Measurements from ENCODE around the gene SPOUT1.

SPOUT1 gene

DNA sequence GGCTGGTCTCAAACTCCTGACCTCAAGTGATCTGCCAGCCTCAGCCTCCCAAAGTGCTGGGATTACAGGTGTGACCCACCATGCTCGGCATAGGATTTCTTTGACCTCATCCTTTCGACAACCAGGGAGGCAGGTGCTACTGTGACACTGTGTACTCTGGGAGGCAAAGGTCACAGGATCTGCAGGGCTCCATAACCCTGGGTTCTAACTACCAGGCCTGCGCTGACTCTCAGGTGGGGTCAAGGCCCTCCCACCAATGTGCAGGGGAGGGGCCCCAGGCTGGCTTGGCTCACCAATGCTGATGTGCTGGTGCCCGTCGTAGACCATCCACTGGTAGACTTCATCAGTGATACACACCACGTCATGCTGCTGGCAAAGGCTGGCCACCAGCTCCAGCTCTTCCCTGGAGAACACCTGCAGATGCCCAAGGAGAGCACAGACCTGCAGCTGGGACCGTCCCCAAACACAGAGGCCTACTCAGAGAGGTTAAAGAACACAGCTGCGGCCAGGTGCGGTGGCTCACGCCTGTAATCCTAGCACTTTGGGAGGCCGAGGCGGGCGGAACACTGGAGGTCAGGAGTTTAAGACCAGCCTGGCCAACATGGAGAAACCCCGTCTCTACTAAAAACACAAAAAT lies 7.0 kb upstream of the SPOUT1 start:
- DNase-seq, result no peak

DNA sequence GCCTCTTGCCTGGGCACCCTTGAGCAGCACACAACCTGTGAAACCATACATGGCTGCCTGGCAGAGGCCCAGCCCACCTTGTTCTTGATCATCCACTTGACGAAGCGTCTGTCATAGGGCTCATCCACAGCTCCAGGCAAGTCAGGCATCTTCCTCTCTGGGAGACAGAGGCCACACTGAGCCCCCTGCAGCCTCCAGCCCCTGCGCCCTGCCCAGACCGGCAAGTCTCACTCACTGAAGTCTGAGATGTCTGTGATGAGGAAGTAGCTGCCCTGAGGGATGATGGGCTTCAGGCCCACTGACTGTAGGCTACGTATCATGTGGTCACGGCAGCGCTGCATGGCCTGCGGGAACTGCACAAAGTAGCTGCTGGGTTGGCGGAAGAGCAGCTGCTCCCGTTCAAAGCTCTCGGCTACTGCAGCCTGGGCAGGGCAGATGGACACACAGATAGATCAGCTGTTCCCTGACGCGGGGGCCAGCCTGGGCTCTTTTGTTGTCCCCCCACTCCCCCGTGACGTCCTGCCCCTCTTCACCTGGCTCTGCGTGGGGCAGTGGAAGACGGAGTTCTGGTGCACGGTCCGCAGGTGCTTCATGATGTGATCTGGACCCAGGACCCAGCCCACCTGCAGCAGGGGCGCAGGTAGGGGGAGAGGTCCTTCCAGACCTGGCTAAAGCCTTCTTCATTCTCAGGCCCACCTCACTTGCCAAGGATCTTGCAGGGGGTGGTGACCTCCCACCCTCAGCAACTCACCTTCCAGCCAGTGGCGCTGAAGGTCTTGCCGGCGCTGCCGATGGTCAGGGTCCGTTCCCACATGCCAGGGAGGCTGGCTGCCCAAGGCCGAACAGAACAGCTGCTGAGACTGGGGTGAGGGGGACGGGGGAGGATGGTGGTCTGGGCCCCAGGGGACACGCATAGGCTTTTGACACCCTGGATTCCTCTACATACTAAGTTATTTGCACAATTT lies 5.9 kb upstream of the SPOUT1 start:
- no peak for DNase-seq

DNA sequence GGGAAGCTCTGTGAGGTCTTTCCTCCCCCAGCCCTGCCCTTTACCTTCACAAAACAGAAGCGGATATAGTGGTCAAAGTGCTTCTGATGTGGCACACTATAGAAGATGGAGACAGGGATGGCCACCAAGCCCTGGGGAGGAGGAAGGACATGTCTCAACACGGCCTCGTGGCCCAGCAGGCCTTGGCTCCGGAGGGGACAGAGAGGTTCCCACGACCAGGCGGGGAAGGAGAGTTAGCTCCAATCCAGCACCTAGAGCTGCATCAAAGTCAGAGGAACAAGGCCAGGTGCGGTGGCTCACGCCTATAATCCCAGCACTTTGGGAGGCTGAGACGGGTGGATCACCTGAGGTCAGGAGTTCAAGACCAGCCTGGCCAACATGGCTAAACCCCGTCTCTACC lies 4.1 kb upstream of the SPOUT1 start:
- DNase-seq, result no peak

DNA sequence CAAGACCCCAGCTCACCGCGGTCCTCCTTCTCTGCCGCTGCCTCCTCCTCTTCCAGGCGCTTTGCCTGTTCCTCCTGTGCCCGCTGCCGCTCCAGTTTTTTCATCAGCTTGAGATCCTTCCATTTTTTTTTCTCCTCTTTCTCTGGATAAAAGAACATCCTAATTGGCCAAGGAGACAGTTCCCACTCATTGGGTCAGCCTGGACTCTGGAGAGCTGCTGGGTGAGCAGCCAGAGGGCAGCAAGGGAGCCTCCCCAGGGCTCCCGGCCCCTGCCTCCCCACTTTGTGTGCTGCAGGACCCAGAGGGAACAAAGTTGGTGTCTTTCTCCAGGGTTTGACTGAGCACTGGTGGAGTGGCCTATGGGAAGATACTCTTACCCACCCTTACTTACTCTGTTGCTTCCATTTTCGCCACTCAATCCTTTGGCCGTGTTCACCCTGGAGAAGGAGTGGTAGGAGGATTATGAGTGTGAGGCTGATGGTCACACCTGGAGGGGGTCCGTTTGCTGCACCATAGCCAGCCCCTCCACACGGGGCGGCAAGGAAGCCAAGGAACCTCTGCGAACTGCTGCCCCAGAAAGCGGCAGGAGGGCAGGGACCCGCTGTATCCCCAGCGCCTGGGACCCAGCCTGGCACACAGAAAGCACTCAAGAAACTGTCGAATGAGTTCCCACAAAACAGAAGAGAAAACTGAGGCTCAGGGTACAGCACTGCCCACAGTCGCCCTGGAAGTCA lies 708 bp downstream of the SPOUT1 start:
- no peak for DNase-seq

DNA sequence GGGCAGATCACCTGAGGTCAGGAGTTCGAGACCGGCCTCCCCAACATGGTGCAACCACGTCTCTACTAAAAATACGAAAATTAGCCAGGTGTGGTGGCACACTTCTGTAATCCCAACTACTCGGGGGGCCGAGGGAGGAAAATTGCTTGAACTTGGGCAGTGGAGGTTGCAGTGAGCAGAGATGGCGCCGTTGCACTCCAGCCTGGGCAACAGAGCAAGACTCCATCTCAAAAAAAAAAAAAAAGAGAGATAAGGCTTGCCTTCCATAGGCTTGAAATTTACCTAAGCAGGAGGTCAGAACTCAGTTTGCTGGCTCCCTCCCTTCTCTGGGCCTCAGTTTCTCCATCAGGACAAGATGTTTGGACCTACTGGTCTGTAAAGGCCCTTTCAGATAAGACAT lies 1.3 kb downstream of the SPOUT1 start:
- DNase-seq, result no peak

DNA sequence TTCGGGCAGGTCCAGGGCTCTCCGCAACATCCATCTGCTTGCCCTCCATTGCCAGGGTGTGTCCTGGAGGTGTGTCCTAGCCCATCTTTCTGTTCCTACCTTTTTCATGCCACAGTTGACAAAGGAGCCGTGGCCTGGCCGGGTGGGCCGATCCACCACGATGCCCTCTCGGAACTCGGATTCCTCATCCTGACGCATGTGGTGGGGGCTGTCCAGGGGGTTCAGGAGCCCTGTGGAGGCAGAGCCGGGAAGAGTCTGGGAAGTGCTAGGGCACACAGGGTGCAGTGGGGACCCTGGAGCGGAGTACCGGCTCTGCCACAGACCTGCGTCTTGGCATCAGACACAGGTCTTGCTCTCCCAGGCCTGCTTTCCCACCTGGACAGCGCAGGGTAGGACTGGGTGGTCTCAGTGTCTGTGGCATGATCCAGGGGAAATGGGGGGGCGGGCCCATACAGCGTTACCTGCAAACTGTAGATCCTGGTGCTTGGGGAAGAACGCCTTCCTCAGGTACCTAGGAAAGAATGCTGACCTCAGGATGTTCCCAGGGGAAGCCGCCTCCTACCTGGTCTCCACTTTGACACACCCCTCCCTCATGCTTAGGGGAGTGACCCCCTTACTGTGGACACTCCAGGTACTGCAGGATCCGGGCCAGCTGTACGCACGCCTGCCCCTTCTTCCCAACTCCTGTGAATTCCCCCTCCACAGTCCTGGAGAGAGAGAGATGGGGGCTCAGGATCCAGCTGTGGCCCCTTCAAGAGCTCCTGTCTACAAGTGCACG lies 3.5 kb downstream of the SPOUT1 start:
- DNase-seq, result no peak

DNA sequence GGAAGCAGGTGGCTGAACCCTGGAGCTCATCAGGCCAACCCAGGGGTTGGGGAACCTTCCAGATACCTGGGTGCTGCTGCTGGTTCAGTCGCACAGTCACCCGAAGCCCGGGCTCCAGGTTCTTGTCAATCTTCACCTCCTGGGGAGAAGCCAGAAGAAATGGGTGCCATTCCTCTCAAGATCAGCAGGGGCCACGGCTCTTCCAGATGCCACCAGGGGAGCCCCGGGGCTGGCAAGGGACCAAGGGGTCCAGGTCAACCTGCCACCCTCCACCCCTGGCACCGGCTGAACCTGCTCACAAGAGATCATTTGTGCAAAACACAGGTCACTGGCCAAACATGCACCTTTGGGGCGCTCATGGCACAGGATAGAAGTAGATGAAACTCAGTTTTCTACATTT lies 4.7 kb downstream of the SPOUT1 start:
- DNase-seq, result no peak

DNA sequence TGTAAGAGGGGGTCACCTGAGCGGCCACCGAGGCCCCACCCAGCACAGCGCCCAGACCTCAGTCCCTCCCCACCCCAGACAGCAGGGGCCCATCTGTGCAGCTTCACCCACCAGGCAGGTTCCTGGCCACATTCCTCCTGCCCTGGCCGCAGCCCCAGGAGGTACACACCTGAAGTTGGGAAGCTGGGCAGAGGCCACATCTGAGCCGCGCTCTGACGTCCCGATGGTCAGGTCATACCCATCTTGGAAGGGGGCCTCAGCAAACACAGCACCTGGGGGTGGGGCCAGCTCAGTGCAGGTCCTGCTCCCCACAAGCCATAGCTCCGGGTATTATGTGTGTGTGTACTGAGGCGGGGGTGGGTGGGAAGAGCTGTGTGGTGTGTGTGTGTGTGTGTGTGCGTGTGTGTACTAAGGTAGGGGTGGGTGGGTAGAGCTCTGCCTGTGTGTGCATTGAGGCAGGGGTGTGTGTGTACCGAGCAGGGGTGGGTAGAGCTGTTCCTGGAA lies 5.6 kb downstream of the SPOUT1 start:
- no peak for DNase-seq

DNA sequence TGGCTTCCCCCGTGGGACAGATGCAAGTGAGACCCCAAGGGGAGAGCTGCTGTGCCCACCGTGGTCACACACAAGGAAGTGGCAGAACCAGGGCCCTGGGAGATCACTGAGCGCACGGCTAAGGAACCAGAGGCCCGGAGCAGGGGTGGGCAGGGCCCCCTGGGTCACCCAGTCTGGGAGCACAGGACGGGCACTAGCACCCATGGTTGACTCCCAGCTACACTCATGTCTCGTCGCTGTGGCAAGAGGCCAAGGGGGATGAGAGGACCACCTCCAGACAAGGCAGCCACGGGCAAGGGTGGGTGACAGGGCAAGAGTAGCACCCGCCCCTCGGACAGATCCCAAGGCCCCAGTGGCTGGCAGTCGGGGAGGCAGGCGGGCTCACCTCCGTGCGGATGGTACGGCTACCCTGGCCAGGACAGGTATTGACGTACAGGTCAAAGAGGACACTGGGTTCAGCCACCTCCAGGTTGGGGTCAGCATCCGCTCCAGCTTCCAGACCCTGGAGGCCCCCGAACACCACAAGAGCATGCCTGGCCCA lies 6.2 kb downstream of the SPOUT1 start:
- no peak for DNase-seq

DNA sequence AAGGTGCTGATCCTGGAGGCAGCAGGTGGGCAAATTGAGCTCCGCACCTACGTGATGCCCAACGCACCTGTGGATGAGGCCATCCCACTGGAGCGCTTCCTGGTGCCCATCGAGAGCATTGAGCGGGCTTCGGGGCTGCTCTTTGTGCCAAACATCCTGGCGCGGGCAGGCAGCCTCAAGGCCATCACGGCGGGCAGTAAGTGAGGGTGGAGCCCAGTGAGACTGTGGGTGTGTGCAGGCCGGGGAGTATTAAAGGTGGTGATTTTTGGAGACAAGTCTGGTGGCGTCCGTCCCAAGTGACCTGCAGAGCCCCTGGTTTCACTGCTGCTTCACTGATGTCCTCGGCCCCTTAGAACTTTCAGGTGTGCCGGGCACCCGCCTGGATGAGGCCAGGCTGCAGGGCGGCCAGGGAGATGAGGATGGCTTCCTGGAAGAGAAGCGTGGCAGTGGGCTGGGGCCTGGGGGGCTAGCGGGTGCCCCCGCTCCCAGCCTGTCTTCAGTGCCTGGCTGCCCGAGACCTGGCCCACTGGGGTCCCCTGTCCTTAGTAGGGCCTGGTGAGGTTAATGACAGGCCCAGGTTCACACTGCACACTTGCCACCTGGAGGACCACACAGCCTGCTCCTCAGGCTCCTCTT lies 7.1 kb downstream of the SPOUT1 start:
- DNase-seq, result no peak

DNA sequence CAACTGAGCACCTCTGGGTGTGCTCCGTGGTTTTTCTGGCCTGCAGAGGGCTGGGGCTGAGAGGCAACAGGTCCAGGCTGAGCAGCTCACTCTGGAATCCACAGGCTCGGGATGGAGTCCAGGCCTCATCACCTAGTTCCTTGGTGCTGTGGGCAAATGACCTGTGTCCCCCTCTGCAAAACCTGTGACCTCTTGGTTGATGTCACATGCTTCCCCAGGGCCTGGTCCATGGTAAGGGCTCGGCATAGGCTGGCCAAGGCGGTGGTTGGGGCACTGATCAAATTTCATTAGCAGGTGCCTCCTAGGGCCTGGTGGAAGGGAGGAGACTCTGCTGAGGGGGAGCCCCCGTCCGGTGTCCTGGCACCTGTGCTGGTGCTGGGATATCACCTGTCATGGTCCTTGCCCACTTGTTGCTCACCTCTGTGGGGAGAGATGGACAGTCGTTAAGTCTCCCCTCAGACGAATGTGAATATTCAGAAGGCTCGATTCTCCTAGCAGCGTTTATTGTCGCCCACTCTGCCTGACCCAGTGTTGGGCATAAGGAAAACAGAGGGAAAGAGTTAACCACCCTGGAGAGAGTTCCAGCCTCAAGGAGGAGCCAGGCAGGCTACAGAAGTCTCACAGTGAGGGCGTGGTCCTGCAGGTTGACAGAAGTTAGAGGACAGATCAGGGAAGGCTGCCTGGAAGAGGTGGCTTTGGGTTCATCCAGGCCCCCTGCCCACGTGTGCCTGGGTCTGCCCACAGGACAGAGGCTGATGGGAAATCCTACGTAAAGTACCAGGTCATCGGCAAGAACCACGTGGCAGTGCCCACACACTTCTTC lies 7.8 kb downstream of the SPOUT1 start:
- DNase-seq, result no peak

DNA sequence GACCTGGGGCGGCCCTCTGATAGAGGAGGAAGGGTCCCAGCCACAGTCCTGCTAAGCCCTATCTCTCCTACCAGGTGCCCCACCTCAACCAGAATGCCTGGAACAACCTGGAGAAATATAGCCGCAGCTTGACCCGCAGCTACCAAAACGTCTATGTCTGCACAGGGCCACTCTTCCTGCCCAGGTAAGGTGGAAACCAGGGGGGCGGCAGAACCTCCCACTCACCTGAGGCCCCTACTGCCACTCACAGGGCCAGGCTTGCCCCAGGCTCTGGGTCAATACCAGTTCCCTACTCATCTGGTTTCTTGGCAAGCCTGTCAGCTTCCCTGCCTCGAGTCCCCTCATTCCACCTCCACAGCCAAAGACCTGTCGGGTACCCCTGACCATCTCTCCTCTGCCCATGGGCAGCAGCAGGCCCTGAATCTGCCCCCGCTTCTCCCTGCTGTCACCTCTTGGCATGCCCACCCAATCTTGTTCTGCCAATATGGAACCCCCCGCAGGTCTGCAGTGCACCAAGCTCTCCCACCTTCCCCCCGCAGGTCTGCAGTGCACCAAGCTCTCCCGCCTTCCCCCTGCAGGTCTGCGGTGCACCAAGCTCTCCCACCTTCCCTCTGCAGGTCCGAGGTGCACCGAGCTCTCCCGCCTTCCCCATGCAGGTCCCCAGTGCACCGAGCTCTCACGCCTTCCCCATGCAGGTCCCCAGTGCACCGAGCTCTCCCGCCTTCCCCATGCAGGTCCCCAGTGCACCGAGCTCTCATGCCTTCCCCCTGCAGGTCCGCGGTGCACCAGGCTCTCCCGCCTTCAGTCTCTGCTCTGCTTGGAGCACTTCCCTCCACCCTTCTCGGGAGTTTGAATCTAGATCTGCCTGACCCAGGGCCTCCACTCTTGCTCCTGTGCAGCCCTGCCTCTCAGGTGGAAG lies 8.7 kb downstream of the SPOUT1 start:
- DNase-seq, result no peak

DNA sequence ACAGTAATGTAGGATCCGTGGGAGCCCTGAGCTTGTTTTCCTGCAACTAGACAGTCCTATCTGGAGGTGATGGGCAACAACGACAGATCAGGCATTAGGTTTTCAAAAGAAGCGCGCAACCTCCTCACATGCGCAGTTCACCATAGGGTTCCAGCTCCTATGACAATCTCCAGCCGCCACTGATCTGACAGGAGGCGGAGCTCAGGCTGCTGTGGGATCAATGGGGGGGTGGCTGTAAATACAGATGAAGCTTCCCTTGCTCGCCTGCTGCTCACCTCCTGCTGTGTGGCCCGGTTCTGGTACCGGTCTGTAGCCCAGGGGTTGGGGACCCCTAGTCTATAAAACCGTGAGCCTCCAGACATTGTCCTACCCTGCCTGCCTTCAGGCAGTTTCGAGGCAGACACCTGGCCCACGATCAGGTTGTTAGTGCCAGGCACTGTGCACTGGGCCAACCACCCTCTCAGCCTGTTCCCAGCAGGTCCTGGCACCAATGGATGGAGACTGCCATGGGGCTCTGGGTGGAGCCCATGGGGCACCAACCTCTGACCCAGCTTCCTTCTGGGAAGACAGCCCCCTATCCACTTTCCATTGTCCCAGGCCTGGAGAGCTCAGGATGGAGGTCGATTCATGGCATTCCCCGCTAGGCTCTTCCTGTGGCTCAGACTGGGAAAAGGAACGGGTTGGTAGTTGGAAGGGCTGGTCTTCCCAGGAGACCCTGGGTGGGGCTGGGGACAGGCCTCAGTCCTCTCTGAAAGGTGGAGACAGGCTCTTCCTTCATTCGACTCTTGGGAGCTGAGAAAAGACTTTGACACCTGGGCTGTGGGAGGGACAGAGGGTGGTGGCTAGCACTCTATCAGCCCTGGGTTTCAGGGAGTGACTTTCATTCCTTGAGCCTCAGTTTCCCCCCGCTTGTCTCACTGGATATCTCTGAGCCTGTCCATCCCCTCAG lies 9.6 kb downstream of the SPOUT1 start:
- DNase-seq, result no peak

DNA sequence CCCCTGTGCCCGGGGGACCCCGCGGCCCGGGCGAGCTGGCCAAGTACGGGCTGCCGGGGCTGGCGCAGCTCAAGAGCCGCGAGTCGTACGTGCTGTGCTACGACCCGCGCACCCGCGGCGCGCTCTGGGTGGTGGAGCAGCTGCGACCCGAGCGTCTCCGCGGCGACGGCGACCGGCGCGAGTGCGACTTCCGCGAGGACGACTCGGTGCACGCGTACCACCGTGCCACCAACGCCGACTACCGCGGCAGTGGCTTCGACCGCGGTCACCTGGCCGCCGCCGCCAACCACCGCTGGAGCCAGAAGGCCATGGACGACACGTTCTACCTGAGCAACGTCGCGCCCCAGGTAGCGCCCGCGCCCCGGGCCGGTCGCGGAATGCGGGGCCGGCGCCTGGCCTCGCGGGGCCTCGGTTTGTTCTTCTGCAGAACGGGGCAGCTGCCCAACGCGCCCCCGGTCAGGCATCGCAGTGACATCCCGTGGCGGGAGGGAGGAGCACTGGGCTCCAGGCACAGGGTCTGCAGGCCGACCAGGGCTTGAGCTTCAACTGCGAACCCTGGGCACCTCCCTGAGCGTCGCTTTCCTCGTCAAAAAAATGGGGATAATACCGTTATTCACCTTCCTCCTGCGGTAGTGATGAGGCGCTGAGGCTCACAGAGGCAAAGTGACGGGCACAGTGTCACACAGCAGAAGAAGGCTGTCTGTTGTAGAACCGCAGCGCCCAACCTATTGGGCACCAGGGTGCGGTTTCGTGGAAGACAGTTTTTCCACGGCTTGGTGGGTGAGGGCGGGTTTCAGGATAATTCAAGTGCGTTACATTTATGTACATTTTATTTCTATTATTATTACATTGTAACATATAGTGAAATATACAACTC lies 10.5 kb downstream of the SPOUT1 start:
- DNase-seq, result no peak

DNA sequence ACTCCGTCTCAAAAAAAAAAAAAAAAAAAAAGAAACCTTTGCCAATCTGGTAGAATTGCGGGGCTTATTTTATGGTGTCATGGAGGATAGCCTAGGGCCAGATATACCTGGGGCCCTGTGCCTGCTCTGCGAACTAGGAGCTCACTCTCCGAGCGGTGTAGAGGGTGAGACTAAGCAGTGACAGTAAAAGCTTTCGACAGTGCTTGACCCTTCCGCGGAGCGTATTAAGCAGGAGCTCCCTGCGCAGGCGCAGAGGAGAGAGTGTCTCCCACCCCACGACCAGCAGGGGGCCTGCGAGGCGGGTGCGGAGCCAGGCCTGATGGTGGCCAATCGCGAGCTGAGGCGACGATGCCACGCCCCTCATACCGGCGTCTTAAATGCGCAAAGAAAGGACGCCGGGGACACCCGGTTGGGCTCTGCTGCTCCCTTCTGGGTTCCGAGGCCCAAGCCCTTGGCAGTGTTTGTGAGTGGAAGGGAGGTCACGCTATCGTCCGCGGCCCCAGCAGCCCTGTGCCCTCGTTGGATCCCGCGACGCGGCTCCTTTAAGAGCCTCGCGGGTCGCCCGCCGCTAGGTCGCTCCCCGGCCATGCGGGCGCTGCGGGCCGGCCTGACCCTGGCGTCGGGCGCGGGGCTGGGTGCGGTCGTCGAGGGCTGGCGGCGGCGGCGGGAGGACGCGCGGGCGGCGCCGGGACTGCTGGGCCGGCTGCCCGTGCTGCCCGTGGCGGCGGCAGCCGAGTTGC lies 11.3 kb downstream of the SPOUT1 start, which contains the start of gene ENDOG:
TSS of gene ENDOG (plus strand) at position 402 of the 740 bp plus-strand sequence. CDS start at position 587, 185 bp downstream.
- peak; percentile 98 for DNase-seq

DNA sequence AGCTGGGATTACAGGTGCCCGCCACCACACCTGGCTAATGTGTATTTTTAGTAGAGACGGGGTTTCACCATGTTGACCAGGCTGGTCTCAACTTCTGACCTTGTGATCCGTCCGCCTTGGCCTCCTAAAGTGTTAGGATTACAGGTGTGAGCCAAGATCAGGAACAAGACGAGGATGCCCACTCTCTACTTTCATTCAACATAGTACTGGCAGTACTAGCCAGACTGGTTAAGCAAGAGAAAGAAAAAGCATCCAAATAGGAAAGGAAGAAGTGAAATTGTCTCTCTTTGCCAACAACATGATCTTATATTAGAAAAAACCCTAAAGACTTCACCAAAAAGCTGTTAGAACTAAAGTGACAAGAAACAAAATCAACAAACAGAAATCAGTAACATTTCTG lies 18.7 kb downstream of the SPOUT1 start:
- no peak for DNase-seq

DNA sequence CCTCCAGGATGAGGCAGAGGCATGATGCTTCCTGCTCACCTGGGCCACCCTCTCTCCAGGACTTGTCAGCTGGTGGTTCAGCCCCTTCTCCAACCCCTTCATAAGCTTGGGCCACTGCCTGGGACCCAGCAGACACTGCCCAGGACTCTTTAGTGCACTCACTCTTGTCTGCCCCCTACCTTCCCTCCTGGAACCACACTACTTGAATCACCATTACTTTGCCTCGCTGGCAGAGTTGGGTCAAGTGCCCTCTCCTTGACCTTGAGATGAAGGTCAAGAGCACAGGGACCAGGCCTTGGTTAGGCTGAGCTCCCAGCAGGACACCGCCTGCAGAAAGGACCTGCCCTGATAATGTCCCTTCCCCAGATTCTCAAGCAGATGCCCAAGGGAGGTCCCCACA lies 19.8 kb downstream of the SPOUT1 start:
- no peak for DNase-seq
